ENCODE data around the gene COBL.

DNA sequence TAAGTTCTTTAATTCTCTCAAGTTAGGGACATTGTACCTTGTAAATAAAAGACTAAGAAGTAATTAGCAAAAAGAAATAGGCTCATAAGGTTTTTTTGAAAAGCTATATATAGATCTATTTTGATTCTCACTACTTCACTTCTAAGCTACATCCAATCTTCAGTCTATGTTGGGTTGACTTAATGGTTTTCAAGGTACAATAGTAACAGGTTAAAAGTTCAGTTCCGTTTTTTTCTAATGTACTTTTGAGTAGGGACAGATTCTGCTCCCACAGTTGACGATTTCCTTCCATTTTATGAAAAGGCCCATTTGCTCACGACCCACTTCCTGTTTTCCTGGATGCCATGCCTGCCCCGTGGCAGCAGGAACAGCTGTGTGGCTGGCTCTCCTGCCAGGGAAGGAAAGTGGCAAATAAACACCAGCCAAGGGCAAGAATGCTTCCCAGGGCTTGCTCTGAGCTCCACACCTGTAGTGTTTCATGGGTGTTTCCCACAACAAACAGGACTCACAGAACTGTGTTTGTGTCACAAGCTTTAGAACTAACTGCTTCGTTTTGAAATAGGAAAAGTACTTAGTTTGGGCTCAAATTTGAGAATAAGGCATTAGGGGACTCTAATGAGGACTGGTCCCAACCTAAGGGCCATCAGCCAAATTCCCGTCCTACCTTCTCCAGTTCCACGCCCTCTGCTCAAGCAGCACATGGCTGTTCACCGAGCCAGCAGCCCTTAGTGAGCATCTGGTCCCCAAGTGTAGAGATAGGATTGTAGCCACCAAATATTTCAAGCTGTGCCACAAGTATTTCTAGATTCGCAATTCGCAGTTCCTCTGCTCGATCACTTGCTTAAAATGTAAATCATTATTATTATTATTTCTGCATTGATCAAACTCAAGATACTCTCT is 240.7 kb downstream of the COBL start:
- TF ChIP-seq, protein P1, sequence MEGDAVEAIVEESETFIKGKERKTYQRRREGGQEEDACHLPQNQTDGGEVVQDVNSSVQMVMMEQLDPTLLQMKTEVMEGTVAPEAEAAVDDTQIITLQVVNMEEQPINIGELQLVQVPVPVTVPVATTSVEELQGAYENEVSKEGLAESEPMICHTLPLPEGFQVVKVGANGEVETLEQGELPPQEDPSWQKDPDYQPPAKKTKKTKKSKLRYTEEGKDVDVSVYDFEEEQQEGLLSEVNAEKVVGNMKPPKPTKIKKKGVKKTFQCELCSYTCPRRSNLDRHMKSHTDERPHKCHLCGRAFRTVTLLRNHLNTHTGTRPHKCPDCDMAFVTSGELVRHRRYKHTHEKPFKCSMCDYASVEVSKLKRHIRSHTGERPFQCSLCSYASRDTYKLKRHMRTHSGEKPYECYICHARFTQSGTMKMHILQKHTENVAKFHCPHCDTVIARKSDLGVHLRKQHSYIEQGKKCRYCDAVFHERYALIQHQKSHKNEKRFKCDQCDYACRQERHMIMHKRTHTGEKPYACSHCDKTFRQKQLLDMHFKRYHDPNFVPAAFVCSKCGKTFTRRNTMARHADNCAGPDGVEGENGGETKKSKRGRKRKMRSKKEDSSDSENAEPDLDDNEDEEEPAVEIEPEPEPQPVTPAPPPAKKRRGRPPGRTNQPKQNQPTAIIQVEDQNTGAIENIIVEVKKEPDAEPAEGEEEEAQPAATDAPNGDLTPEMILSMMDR (IDR thresholded peaks at IDR 0.05 in 2 of 3, conservative IDR thresholded peaks at IDR 0.05 in 1 of 3; ENCODE audit: control insufficient read depth in 2 of 3, extremely low read depth in 1 of 3, insufficient read depth in 1 of 3, low read depth in 3 of 3, low read length in 3 of 3) = no peak
- TF ChIP-seq JUND (IDR thresholded peaks at IDR 0.05; ENCODE audit: low read depth, low read length) (no peak), POLR2AphosphoS5 (IDR thresholded peaks at IDR 0.05; ENCODE audit: low read length) (no peak), EGR1 (IDR thresholded peaks at IDR 0.05; ENCODE audit: borderline replicate concordance in 1 of 2, low read depth in 2 of 2, low read length in 2 of 2) (no peak), NFYA (IDR thresholded peaks at IDR 0.05; ENCODE audit: borderline replicate concordance, low read depth, low read length) (no peak), POLR2A (IDR thresholded peaks at IDR 0.05; ENCODE audit: low read depth, low read length) (no peak), ESRRA (IDR thresholded peaks at IDR 0.05; ENCODE audit: low read length) (no peak), CREB1 (IDR thresholded peaks at IDR 0.05; ENCODE audit: low read depth) (no peak), EZH2 (IDR thresholded peaks at IDR 0.05; ENCODE audit: borderline replicate concordance, control insufficient read depth, low read depth, low read length) (no peak), ZNF274 (IDR thresholded peaks at IDR 0.05; ENCODE audit: insufficient read depth, insufficient read length) (no peak)

All from GM12878 (cell line).